AG09319 (cell line): ENCODE measurements around the gene CDAN1.

Source experiments
- DNase-seq: peaks from one replicate; pipeline ENCODE4 v3.0.0-alpha.2; 2010; ENCODE audit warnings: low read depth; ENCODE audit errors: extremely low read depth
- CTCF ChIP-seq: IDR thresholded peaks from 2 replicates; pipeline ENCODE4 v1.5.1; 2011; ENCODE audit warnings: low read depth, mild to moderate bottlenecking, inconsistent platforms, low read length, moderate library complexity

CDAN1 gene, protein sequence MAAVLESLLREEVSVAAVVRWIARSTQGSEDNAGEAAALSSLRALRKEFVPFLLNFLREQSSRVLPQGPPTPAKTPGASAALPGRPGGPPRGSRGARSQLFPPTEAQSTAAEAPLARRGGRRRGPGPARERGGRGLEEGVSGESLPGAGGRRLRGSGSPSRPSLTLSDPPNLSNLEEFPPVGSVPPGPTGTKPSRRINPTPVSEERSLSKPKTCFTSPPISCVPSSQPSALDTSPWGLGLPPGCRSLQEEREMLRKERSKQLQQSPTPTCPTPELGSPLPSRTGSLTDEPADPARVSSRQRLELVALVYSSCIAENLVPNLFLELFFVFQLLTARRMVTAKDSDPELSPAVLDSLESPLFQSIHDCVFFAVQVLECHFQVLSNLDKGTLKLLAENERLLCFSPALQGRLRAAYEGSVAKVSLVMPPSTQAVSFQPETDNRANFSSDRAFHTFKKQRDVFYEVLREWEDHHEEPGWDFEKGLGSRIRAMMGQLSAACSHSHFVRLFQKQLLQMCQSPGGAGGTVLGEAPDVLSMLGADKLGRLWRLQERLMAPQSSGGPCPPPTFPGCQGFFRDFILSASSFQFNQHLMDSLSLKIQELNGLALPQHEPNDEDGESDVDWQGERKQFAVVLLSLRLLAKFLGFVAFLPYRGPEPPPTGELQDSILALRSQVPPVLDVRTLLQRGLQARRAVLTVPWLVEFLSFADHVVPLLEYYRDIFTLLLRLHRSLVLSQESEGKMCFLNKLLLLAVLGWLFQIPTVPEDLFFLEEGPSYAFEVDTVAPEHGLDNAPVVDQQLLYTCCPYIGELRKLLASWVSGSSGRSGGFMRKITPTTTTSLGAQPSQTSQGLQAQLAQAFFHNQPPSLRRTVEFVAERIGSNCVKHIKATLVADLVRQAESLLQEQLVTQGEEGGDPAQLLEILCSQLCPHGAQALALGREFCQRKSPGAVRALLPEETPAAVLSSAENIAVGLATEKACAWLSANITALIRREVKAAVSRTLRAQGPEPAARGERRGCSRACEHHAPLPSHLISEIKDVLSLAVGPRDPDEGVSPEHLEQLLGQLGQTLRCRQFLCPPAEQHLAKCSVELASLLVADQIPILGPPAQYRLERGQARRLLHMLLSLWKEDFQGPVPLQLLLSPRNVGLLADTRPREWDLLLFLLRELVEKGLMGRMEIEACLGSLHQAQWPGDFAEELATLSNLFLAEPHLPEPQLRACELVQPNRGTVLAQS

DNA sequence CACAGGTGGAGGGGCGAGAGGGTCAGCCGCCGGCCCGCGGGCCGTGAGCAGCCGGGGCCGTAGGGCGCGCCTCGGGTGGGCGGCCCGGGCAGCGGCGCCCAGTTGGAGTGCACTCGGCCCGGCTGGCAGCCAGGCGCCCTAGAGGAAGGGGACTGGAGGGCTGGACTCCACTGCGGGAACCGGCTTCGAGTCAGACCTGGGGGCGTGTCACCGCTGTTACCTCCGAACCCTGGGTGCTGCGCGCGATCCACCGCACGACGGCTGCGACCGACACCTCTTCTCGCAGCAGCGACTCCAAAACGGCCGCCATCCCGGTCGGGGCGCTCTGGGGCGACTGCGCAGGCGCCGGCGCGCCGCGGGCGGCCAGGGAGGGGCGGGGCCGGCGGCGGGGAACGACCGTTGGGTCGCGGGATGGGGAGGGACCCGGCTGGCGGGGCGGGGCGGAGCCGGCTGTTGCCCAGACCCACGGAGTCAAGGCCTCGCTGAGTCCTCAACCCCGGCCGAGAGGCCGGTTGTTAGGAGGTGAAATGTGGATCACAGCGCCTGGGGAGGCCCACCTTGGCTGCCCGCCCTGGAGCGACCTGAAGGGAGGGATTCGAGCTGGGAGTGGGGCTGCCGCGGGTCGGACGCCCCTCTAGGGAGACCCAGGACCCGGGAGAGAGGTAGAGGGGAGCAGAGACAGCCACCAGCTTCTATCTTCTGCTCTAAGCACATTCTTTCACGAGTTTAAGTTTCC is at the start of gene CDAN1:
CDAN1 (minus strand) TSS at position 336 of the 736 bp plus-strand sequence; CDS start at position 310, 26 bp downstream.
- peak; percentile 44 for DNase-seq
- no peak for TF ChIP-seq CTCF

DNA sequence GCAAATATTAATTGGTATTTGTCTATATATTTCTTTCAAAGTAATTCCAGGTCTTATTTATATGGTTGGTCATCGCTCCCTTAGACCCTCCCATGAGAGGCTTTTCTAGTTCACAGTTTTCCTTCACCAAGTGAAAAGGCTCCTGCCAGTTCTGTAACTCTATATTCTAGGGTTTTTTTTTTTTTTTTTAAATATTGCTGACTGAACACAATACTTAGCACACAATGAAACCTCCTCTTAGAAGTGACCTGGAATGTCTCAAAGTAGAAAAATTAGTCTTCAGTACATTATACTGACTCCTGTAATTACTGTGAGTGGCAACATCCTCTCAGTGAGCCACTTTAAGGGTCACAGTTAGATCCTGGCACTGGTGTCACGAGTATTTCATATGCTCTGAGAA is 48.6 kb upstream of the CDAN1 start:
- no peak for TF ChIP-seq CTCF
- no peak for DNase-seq

DNA sequence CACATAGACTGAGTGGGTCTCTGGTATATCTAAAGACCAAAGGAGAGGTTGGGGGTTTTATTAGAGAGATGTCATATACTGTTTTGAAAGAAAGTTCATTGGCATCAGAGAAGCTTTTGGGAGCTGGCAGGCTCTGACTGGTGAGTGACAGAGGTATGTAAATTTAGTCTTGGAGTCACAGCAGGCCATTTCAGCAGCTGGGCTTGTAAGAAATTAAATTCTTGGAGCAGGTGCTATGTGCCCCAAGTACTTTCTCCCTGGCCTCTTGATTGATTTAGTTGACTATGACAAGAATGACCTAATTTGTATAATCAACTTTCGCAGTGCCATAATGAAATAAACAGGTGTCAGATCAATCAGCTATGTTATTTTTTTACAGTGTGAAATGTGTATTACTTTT is 47.8 kb upstream of the CDAN1 start:
- no peak for TF ChIP-seq CTCF

DNA sequence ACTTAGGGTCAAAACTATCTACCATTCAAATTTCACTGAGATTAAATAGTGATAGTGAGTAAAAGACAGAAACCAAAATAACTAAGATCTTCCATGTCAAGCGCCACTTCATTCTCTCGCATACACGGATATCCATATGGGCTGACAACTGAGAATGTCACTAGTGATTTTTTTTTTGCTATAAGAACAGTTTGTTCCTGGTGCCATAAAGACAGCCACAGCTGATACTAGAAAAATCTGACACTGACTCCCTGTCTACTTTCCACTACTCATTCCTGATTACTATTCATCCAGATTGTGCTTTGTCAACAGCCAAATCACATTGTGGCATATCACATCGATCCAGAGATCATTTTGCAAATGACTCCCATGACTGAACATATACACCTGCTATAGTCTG is 45.8 kb upstream of the CDAN1 start:
- DNase-seq = no peak
- TF ChIP-seq CTCF = no peak

More for the DNA sequence above, 47.8 kb upstream of the CDAN1 start:
- no peak for DNase-seq

DNA sequence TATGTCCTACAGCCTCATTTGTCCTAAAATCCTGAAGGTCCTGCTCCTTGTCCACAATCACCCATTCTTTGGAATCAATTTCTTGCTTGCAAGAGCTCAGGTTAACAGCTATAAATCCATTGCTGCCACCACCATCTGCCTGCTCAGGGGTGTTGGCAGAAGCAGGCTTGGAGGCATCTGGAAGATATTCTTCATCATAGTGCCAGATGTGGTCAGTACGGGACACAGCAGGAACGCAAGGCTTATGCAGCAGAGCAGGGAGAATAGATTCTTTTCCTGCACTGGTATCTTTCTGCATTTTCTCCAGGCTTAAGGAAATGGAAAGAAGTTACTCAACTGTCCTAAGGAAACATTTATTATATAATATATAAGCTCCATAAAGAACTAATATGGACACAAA is 38.5 kb upstream of the CDAN1 start:
- TF ChIP-seq CTCF = no peak

GRCh38 chr15:42772901-42773300 is 36.0 kb upstream of the CDAN1 start:
- no peak for TF ChIP-seq CTCF
- no peak for DNase-seq

More for the DNA sequence above, 38.5 kb upstream of the CDAN1 start:
- DNase-seq = no peak
